ENCODE results near the gene SH3RF2. TPM values are rescaled to one million over a fixed set of nuclear protein-coding genes. Genes with fewer than 3 reads are reported as not detected.

The SH3RF2 gene
- total RNA-seq, 3 donors from 2014 or later: 6.6 to 9.5 (median 9.4) TPM

DNA sequence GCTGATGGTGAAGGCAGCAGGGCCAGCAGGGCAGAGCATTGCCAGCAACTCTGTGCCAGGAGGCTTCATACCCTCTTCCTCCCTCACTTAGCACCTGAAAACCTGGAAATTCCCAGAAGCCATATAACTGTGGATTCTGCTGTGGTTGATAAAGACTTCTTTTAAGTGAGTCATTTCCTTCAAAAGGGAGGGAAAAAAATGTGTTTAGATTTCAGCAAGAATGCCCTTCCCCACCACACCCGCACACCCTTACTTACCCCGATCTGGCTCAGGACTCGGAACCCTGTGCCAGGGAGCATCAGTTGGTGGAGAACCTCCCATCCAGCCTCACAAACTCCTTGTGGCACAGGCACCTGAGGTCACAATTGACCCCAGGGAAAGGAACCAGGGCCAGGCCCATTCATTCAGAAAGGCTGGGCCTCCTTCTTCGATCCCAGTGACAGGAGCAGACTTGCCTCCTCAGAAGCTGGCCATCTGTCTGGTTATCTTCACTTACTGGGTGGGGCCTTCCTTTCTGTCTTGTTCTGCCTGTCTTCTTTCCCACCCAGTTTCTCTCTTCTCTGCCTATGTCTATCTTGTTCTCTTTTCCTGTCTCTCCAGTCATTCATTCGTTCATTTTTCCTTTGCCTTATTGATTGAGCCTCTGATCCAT is 106.4 kb downstream of the SH3RF2 start:
- Histone ChIP-seq H3K36me3 (no peaks in the 10 kb centered on the region), H3K27ac (no peak overlapping the region), H3K4me3 (no peak overlapping the region), H3K4me1 (no peaks in the 10 kb centered on the region), H3K27me3 (no peaks in the 10 kb centered on the region), H3K9me3 (no peaks in the 10 kb centered on the region)
- intact Hi-C loops (cut with DNase I; ENCODE audit: low total_unique reads): no loop called here
- DNase-seq (ENCODE audit: low spot score in 2 of 2): no peak
- no peak for TF ChIP-seq CTCF (IDR thresholded peaks at IDR 0.05)
- no peak for TF ChIP-seq POLR2A (IDR thresholded peaks at IDR 0.05)
- TF ChIP-seq POLR2AphosphoS5 (IDR thresholded peaks at IDR 0.05): no peak

- H3K27me3 ChIP-seq: no peaks in the 10 kb centered on the region
- intact Hi-C loops (cut with DNase I; ENCODE audit: low total_unique reads): no loop called here
- no peak for DNase-seq (ENCODE audit: low spot score in 2 of 2)
- no peak for TF ChIP-seq POLR2AphosphoS5 (IDR thresholded peaks at IDR 0.05)
- no peak for TF ChIP-seq CTCF (IDR thresholded peaks at IDR 0.05)
- TF ChIP-seq POLR2A (IDR thresholded peaks at IDR 0.05): no peak
- H3K27ac ChIP-seq: no peak overlapping the region
- no peak overlapping the region for H3K4me3 ChIP-seq
- no peaks in the 10 kb centered on the region for H3K4me1 ChIP-seq
- H3K36me3 ChIP-seq: no peaks in the 10 kb centered on the region
- H3K9me3 ChIP-seq: no peaks in the 10 kb centered on the region
Observed at GRCh38 chr5:146043722-146044121, 107.3 kb downstream of the SH3RF2 start.

GRCh38 chr5:146047396-146047795 is 111.0 kb downstream of the SH3RF2 start:
- Histone ChIP-seq H3K27ac (peak overlapping the region in 1 of 2 donors; percentile 25), H3K4me1 (no peaks in the 10 kb centered on the region), H3K4me3 (no peak overlapping the region), H3K9me3 (no peaks in the 10 kb centered on the region), H3K27me3 (no peaks in the 10 kb centered on the region), H3K36me3 (no peaks in the 10 kb centered on the region)
- no peak for DNase-seq (ENCODE audit: low spot score in 2 of 2)
- intact Hi-C loops (cut with DNase I; ENCODE audit: low total_unique reads): no loop called here
- TF ChIP-seq POLR2AphosphoS5 (IDR thresholded peaks at IDR 0.05): no peak
- TF ChIP-seq CTCF (IDR thresholded peaks at IDR 0.05): no peak
- no peak for TF ChIP-seq POLR2A (IDR thresholded peaks at IDR 0.05)

DNA sequence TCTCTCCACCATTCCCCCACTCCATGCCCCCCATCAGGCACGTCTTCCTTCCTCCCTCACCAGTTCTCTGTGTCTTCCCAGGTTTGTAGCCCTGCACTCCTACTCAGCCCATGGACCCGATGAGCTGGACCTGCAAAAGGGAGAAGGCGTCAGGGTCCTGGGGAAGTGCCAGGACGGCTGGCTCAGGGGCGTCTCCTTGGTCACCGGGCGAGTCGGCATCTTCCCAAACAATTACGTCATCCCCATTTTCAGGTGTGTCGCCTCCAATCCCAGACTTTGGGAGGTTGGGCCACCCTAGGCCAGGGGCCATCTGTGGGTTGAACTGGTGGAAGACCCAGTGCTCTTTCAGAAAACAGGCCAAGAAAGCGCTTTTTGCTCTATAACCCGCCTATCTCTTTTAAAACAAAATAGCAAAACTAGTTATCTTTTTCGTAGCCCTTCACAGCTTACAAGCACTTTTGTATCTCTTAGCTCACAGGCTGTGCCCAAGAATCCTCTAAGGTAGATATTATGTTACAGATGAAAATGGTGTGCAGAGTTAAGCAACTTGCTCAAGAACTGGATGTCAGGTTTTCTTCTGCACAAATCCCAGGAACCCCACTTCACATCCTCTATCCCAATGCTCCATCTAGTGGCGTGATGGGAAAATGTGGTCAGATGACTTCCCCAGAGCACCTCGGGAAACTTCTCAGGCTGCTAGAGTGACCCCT is 112.8 kb downstream of the SH3RF2 start:
- TF ChIP-seq POLR2AphosphoS5 (IDR thresholded peaks at IDR 0.05) (no peak), CTCF (IDR thresholded peaks at IDR 0.05) (peak in 2 of 3 donors; percentile 69 to 70)

DNA sequence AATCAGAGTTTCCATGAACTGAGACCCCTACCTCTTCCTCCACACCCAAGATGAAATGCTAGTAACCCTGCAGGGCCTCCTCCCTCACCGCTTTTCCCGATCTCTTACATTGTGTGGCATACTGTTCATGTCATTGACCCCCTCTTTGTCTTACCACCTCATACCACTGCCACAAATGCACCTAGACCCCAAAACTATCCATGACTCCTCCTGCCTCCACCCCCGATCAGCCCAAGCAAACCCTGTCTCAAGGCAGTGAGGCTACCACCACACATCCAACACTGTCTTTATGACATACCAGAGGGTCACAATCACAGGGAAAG is 113.3 kb downstream of the SH3RF2 start:
- no peak for DNase-seq (ENCODE audit: low spot score in 2 of 2)
- no peak overlapping the region for H3K27ac ChIP-seq
- H3K27me3 ChIP-seq: no peaks in the 10 kb centered on the region
- H3K4me3 ChIP-seq: no peak overlapping the region
- intact Hi-C loops (cut with DNase I; ENCODE audit: low total_unique reads): no loop called here
- H3K36me3 ChIP-seq: no peaks in the 10 kb centered on the region
- TF ChIP-seq POLR2AphosphoS5 (IDR thresholded peaks at IDR 0.05) (no peak), POLR2A (IDR thresholded peaks at IDR 0.05) (no peak), CTCF (IDR thresholded peaks at IDR 0.05) (peak in 1 of 3 donors; percentile 10)
- H3K4me1 ChIP-seq: no peaks in the 10 kb centered on the region
- no peaks in the 10 kb centered on the region for H3K9me3 ChIP-seq

More for the DNA sequence above, 112.8 kb downstream of the SH3RF2 start:
- H3K27me3 ChIP-seq: no peaks in the 10 kb centered on the region
- H3K27ac ChIP-seq: no peak overlapping the region
- H3K9me3 ChIP-seq: no peaks in the 10 kb centered on the region
- no peaks in the 10 kb centered on the region for H3K36me3 ChIP-seq
- no peak for DNase-seq (ENCODE audit: low spot score in 2 of 2)
- intact Hi-C loops (cut with DNase I; ENCODE audit: low total_unique reads): no loop called here
- H3K4me3 ChIP-seq: no peak overlapping the region
- H3K4me1 ChIP-seq: no peaks in the 10 kb centered on the region
